Measurements from ENCODE around the gene ANKMY1.

DNA sequence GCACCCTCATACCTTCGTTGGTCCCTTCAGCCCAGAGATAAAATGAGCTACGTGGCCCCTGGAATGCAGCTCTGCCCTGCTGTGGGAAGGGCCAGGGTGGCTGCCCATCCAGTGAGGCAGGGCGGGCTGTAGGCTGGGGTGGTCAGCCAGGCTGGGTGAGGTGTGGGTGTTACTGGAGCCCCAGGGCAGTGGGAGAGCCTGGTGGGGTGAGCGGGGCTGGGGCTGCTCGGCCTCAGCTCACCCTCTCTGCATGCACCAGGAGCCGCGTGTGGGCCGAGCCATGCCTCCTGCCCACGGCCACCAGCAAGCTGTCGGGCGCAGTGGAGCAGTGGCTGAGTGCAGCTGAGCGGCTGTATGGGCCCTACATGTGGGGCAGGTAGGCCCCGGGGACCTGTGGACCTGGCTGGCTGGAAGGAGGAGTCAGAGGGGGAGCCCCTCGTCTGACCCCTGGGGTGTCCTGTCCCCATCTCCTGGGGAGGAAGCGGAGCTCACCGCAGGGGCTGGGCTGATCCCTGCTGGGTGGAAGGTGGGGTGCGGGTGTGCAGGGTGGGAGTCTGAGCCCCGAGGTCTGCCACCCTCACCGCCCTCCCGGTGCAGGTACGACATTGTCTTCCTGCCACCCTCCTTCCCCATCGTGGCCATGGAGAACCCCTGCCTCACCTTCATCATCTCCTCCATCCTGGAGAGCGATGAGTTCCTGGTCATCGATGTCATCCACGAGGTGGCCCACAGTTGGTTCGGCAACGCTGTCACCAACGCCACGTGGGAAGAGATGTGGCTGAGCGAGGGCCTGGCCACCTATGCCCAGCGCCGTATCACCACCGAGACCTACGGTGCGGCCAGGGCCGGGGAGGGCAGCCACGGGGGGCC, 16.0 kb upstream of the ANKMY1 start:
- no peak for TF ChIP-seq EZH2 (IDR thresholded peaks at IDR 0.05; ENCODE audit: insufficient read depth, poor library complexity, severe bottlenecking)
- no peak for TF ChIP-seq EZH2phosphoT487 (IDR thresholded peaks at IDR 0.05; ENCODE audit: insufficient read depth, low read depth)
